CD4-positive, alpha-beta T cell treated with Interferon alpha-2 for 1 hour (primary cell): ENCODE results near the gene CLIC5.
"Not testable (repeated sequence)": the region's sequence is repeated elsewhere in the genome, so short reads cannot be mapped to it uniquely, and the experiment has no call there.

Source experiments
- DNase-seq, 2 donors: peaks; one replicate each; pipeline ENCODE4 v3.0.0-alpha.2; 2020 to 2022

CLIC5 gene

GRCh38 chr6:45959534-45960145 lies 56.0 kb downstream of the CLIC5 start:
- DNase-seq: no peak

- no peak for DNase-seq
These were observed 59.0 kb downstream of the CLIC5 start for GRCh38 chr6:45956663-45957062.

- DNase-seq: no peak
These were observed 59.5 kb downstream of the CLIC5 start for GRCh38 chr6:45956176-45956575.

GRCh38 chr6:45955597-45955996 lies 60.1 kb downstream of the CLIC5 start:
- DNase-seq: no peak

- no peak for DNase-seq
These were observed 63.1 kb downstream of the CLIC5 start for GRCh38 chr6:45952546-45952945.

- DNase-seq: no peak
These were observed 63.5 kb downstream of the CLIC5 start for GRCh38 chr6:45952168-45952529.

- DNase-seq: no peak
These were observed 64.1 kb downstream of the CLIC5 start for GRCh38 chr6:45951321-45952167.

GRCh38 chr6:45949256-45949655 lies 66.4 kb downstream of the CLIC5 start:
- no peak for DNase-seq

- DNase-seq: no peak
These were observed 67.9 kb downstream of the CLIC5 start for GRCh38 chr6:45947807-45948206.

- no peak for DNase-seq
These were observed 68.8 kb downstream of the CLIC5 start for GRCh38 chr6:45946887-45947286.

- DNase-seq: no peak
These were observed 69.3 kb downstream of the CLIC5 start for GRCh38 chr6:45946352-45946751.

- no peak for DNase-seq
These were observed 72.7 kb downstream of the CLIC5 start for GRCh38 chr6:45942953-45943352.

GRCh38 chr6:45933855-45934254 lies 81.8 kb downstream of the CLIC5 start:
- no peak for DNase-seq

- DNase-seq: no peak
These were observed 84.4 kb downstream of the CLIC5 start for GRCh38 chr6:45931232-45931631.

GRCh38 chr6:45930420-45931040 lies 85.1 kb downstream of the CLIC5 start:
- DNase-seq: peak; percentile 39 to 62

GRCh38 chr6:45929421-45930361 lies 86.0 kb downstream of the CLIC5 start:
- no peak for DNase-seq

- no peak for DNase-seq
These were observed 86.8 kb downstream of the CLIC5 start for GRCh38 chr6:45928721-45929305.

GRCh38 chr6:45927421-45928320 lies 88.0 kb downstream of the CLIC5 start:
- DNase-seq: no peak

- not testable (repeated sequence) for DNase-seq
These were observed 89.2 kb downstream of the CLIC5 start for GRCh38 chr6:45926423-45926822.

GRCh38 chr6:45924763-45925342 lies 90.8 kb downstream of the CLIC5 start:
- DNase-seq: no peak

GRCh38 chr6:45923831-45924391 lies 91.7 kb downstream of the CLIC5 start:
- no peak for DNase-seq
